Femur (tissue), 1 donor: Measurements from ENCODE around the gene GABRR2.
"Not testable (repeated sequence)": the region's sequence is repeated elsewhere in the genome, so short reads cannot be mapped to it uniquely, and the experiment has no call there.

Source experiments
- DNase-seq: peaks from one replicate; pipeline ENCODE4 v3.0.0-alpha.2; 2017

The GABRR2 gene

GRCh38 chr6:89323511-89323971 lies 8.4 kb upstream of the GABRR2 start:
- DNase-seq: no peak

- peak; percentile 37 for DNase-seq
Observed at GRCh38 chr6:89321131-89321970, 6.3 kb upstream of the GABRR2 start.

- DNase-seq: no peak
Observed at GRCh38 chr6:89320012-89320559, 5.0 kb upstream of the GABRR2 start.

GRCh38 chr6:89317067-89317466 lies 2.0 kb upstream of the GABRR2 start:
- DNase-seq: no peak

- no peak for DNase-seq
Observed at GRCh38 chr6:89314692-89315091, 407 bp downstream of the GABRR2 start.

- DNase-seq: peak; percentile 52
Observed at GRCh38 chr6:89313006-89313405, 2.1 kb downstream of the GABRR2 start.

GRCh38 chr6:89311853-89312531 lies 3.1 kb downstream of the GABRR2 start:
- peak; percentile 82 for DNase-seq

- no peak for DNase-seq
Observed at GRCh38 chr6:89311530-89311852, 3.6 kb downstream of the GABRR2 start.

- DNase-seq: no peak
Observed at GRCh38 chr6:89310929-89311328, 4.2 kb downstream of the GABRR2 start.

- DNase-seq: no peak
Observed at GRCh38 chr6:89308525-89309395, 6.3 kb downstream of the GABRR2 start.

GRCh38 chr6:89304517-89304916 lies 10.6 kb downstream of the GABRR2 start:
- DNase-seq: not testable (repeated sequence)

- no peak for DNase-seq
Observed at GRCh38 chr6:89302936-89303335, 12.2 kb downstream of the GABRR2 start.

GRCh38 chr6:89302195-89302770 lies 12.8 kb downstream of the GABRR2 start:
- no peak for DNase-seq

- DNase-seq: no peak
Observed at GRCh38 chr6:89301586-89302194, 13.4 kb downstream of the GABRR2 start.

- DNase-seq: no peak
Observed at GRCh38 chr6:89299466-89299850, 15.6 kb downstream of the GABRR2 start.

- no peak for DNase-seq
Observed at GRCh38 chr6:89298680-89299465, 16.2 kb downstream of the GABRR2 start.

GRCh38 chr6:89297695-89298351 lies 17.3 kb downstream of the GABRR2 start:
- DNase-seq: peak; percentile 88

- DNase-seq: no peak
Observed at GRCh38 chr6:89295981-89296380, 19.1 kb downstream of the GABRR2 start.

GRCh38 chr6:89295116-89295515 lies 20.0 kb downstream of the GABRR2 start:
- DNase-seq: not testable (repeated sequence)

- no peak for DNase-seq
Observed at GRCh38 chr6:89291256-89291819, 23.8 kb downstream of the GABRR2 start.
